RWPE2 (cell line): ENCODE measurements around the gene MPP3.

Source experiments
- ATAC-seq: fragments of 200-7000 bp; cut with Tn5 transposase; 3 replicates; pipeline ENCODE4 v1.9.1; 2021; ENCODE audit warnings: low read depth
- DNase-seq: peaks from one replicate; pipeline ENCODE4 v3.0.0-alpha.2; 2020; ENCODE audit warnings: low spot score
- H3K27ac ChIP-seq: fragments of 450-650 bp; 2 replicates; pipeline ENCODE4 v1.5.1; 2017; ENCODE audit warnings: mild to moderate bottlenecking; ENCODE audit not compliant: poor library complexity, severe bottlenecking
- H3K27me3 ChIP-seq: fragments of 250-450 bp; sonication (Bioruptor Pico); 2 replicates; pipeline ENCODE4 v1.5.1; 2021; ENCODE audit warnings: mild to moderate bottlenecking, moderate library complexity; ENCODE audit not compliant: insufficient read depth, poor library complexity, severe bottlenecking
- H3K36me3 ChIP-seq: fragments of 250-450 bp; sonication (Bioruptor Pico); 2 replicates; pipeline ENCODE4 v1.5.1; 2020; ENCODE audit warnings: low read depth, mild to moderate bottlenecking, moderate library complexity
- H3K4me1 ChIP-seq: fragments of 250-450 bp; sonication (Bioruptor Pico); 2 replicates; pipeline ENCODE4 v1.5.1; 2021; ENCODE audit warnings: mild to moderate bottlenecking, moderate library complexity; ENCODE audit not compliant: insufficient read depth, poor library complexity, severe bottlenecking
- H3K4me3 ChIP-seq: fragments of 250-450 bp; sonication (Bioruptor Pico); 2 replicates; pipeline ENCODE4 v1.5.1; 2021; ENCODE audit warnings: mild to moderate bottlenecking, moderate library complexity; ENCODE audit not compliant: severe bottlenecking
- H3K9me3 ChIP-seq: fragments of 250-450 bp; sonication (Bioruptor Pico); 2 replicates; pipeline ENCODE4 v1.5.1; 2021; ENCODE audit warnings: mild to moderate bottlenecking, moderate library complexity; ENCODE audit not compliant: severe bottlenecking
- CTCF ChIP-seq: fragments of 450-650 bp; IDR thresholded peaks from one replicate; pipeline ENCODE4 v1.5.1; 2017; ENCODE audit warnings: mild to moderate bottlenecking, moderate library complexity; ENCODE audit not compliant: poor library complexity, severe bottlenecking

The MPP3 gene

GRCh38 chr17:43756201-43756600, 76.7 kb downstream of the MPP3 start:
- Histone ChIP-seq H3K4me1 (peaks cover 10% of the 10 kb centered on the region), H3K36me3 (no peaks in the 10 kb centered on the region), H3K9me3 (no peaks in the 10 kb centered on the region), H3K4me3 (no peak overlapping the region), H3K27me3 (peaks cover 13% of the 10 kb centered on the region), H3K27ac (no peak overlapping the region)
- ATAC-seq, result no peak
- TF ChIP-seq CTCF, result no peak
- no peak for DNase-seq

GRCh38 chr17:43755389-43755875, 77.5 kb downstream of the MPP3 start:
- no peak for TF ChIP-seq CTCF
- no peaks in the 10 kb centered on the region for H3K36me3 ChIP-seq
- H3K4me1 ChIP-seq, result peaks cover 10% of the 10 kb centered on the region
- ATAC-seq, result no peak
- H3K27ac ChIP-seq, result no peak overlapping the region
- no peak overlapping the region for H3K4me3 ChIP-seq
- H3K27me3 ChIP-seq, result peaks cover 13% of the 10 kb centered on the region
- no peak for DNase-seq
- no peaks in the 10 kb centered on the region for H3K9me3 ChIP-seq

- peaks cover 11% of the 10 kb centered on the region for H3K4me1 ChIP-seq
- DNase-seq (no peak), ATAC-seq (no peak)
- H3K27me3 ChIP-seq, result peaks cover 13% of the 10 kb centered on the region
- H3K27ac ChIP-seq, result no peak overlapping the region
- H3K9me3 ChIP-seq, result no peaks in the 10 kb centered on the region
- no peak for TF ChIP-seq CTCF
- H3K36me3 ChIP-seq, result no peaks in the 10 kb centered on the region
- no peak overlapping the region for H3K4me3 ChIP-seq
Measured at GRCh38 chr17:43754947-43755346, 78.0 kb downstream of the MPP3 start.

- ATAC-seq, result no peak
- Histone ChIP-seq H3K27ac (no peak overlapping the region), H3K4me1 (peaks cover 12% of the 10 kb centered on the region), H3K9me3 (no peaks in the 10 kb centered on the region), H3K4me3 (no peak overlapping the region), H3K27me3 (peaks cover 13% of the 10 kb centered on the region), H3K36me3 (no peaks in the 10 kb centered on the region)
- no peak for DNase-seq
- no peak for TF ChIP-seq CTCF
Measured at GRCh38 chr17:43753493-43754129, 79.3 kb downstream of the MPP3 start.
